HepG2 (cell line): ENCODE data around the gene TNFRSF18. TPM values are rescaled to one million over a fixed set of nuclear protein-coding genes. Genes with fewer than 3 reads are reported as not detected.

Experiments
- AGO2 ChIP-seq: fragments of 200-400 bp; formaldehyde crosslinking; optimal IDR thresholded peaks from 2 replicates; pipeline ENCODE3; 2017; ENCODE audit warnings: mild to moderate bottlenecking, low read depth, low read length, moderate library complexity
- ARID2 ChIP-seq: sonication (generic); formaldehyde crosslinking; IDR thresholded peaks from 2 replicates; pipeline ENCODE4 v1.8.1; 2022; ENCODE audit warnings: mild to moderate bottlenecking, missing genetic modification reagents, borderline replicate concordance
- CENPX ChIP-seq: sonication (generic); formaldehyde crosslinking; IDR thresholded peaks from 2 replicates; pipeline ENCODE4 v1.9.0; 2021; ENCODE audit warnings: mild to moderate bottlenecking, missing genetic modification reagents, moderate library complexity
- ELF4 ChIP-seq: sonication (generic); formaldehyde crosslinking; IDR thresholded peaks from 2 replicates; pipeline ENCODE4 v1.5.0; 2020; ENCODE audit warnings: missing genetic modification reagents, mild to moderate bottlenecking, moderate library complexity, borderline replicate concordance
- ESRRA ChIP-seq: sonication (generic); formaldehyde crosslinking; IDR thresholded peaks from 2 replicates; pipeline ENCODE4 v1.5.1; 2020; ENCODE audit warnings: mild to moderate bottlenecking, low read depth, missing genetic modification reagents
- FUBP1 ChIP-seq: sonication (generic); formaldehyde crosslinking; IDR thresholded peaks from 2 replicates; pipeline ENCODE4 v1.5.1; 2020; ENCODE audit warnings: missing genetic modification reagents, mild to moderate bottlenecking, borderline replicate concordance
- GTF2F1 ChIP-seq: fragments of 150-350 bp; IDR thresholded peaks from 2 replicates; pipeline ENCODE4 v1.6.1; 2014; ENCODE audit warnings: low read length
- SKI ChIP-seq: fragments of 450-650 bp; IDR thresholded peaks from one replicate; pipeline ENCODE4 v1.6.1; 2018; ENCODE audit warnings: mild to moderate bottlenecking; ENCODE audit not compliant: partially characterized antibody
- SOX13 ChIP-seq, 3 experiments: fragments of 450-650 bp in 1 of 3; sonication (generic) in 1 of 3; formaldehyde crosslinking in 1 of 3; IDR thresholded peaks in 2 of 3; conservative IDR thresholded peaks in 1 of 3; 2 replicates each; pipeline versions ENCODE4 v1.5.0 to v1.6.1; 2016 to 2020; ENCODE audit warnings: antibody characterized with exemption in 1 of 3, mild to moderate bottlenecking in 1 of 3, missing compliant biosample characterization in 1 of 3, missing genetic modification reagents in 1 of 3, moderate library complexity in 1 of 3
- SP140L ChIP-seq: sonication (generic); formaldehyde crosslinking; IDR thresholded peaks from 2 replicates; pipeline ENCODE4 v1.4.0; 2020; ENCODE audit warnings: missing genetic modification reagents, borderline replicate concordance
- TBX2 ChIP-seq: sonication (generic); formaldehyde crosslinking; IDR thresholded peaks from 2 replicates; pipeline ENCODE4 v1.5.0; 2020; ENCODE audit warnings: missing genetic modification reagents, mild to moderate bottlenecking, borderline replicate concordance
- ZBTB21 ChIP-seq: sonication (generic); formaldehyde crosslinking; IDR thresholded peaks from 2 replicates; pipeline ENCODE4 v1.4.0; 2020; ENCODE audit warnings: missing genetic modification reagents
- ZBTB7B ChIP-seq: sonication (generic); formaldehyde crosslinking; IDR thresholded peaks from 2 replicates; pipeline ENCODE4 v1.4.0; 2020; ENCODE audit warnings: missing genetic modification reagents
- ZFP41 ChIP-seq: sonication (generic); formaldehyde crosslinking; IDR thresholded peaks from 2 replicates; pipeline ENCODE4 v1.4.0; 2020; ENCODE audit warnings: mild to moderate bottlenecking, missing genetic modification reagents, borderline replicate concordance
- ZNF20 ChIP-seq: sonication (generic); formaldehyde crosslinking; IDR thresholded peaks from 2 replicates; pipeline ENCODE4 v1.4.0; 2020; ENCODE audit warnings: mild to moderate bottlenecking, moderate library complexity, missing genetic modification reagents
- ZNF225 ChIP-seq: sonication (generic); formaldehyde crosslinking; IDR thresholded peaks from 2 replicates; pipeline ENCODE4 v1.4.0; 2020; ENCODE audit warnings: mild to moderate bottlenecking, missing genetic modification reagents
- ZNF674 ChIP-seq: sonication (generic); formaldehyde crosslinking; IDR thresholded peaks from 2 replicates; pipeline ENCODE4 v1.5.0; 2020; ENCODE audit warnings: low read depth, mild to moderate bottlenecking, missing genetic modification reagents
- ZNF75D ChIP-seq: sonication (generic); formaldehyde crosslinking; IDR thresholded peaks from 2 replicates; pipeline ENCODE4 v1.8.1; 2023; ENCODE audit warnings: missing genetic modification reagents, mild to moderate bottlenecking, borderline replicate concordance
- ZNF800 ChIP-seq: sonication (generic); formaldehyde crosslinking; IDR thresholded peaks from 2 replicates; pipeline ENCODE4 v1.4.0; 2020; ENCODE audit warnings: missing genetic modification reagents
- ZNF839 ChIP-seq: sonication (generic); formaldehyde crosslinking; IDR thresholded peaks from 2 replicates; pipeline ENCODE4 v1.4.0; 2020; ENCODE audit warnings: missing genetic modification reagents, mild to moderate bottlenecking, borderline replicate concordance
- ZSCAN9 ChIP-seq: IDR thresholded peaks from 2 replicates; pipeline ENCODE4 v1.6.1; 2016; ENCODE audit warnings: borderline replicate concordance
- polyA plus RNA-seq, 8 experiments: library from polyadenylated mRNA; depleted of rRNA in 3 of 8; stranded (reverse) in 7 of 8; unstranded in 1 of 8; fragments of >200 nt; fragmentation: Illumina TruSeq in 4 of 8; extraction: Trizol in 4 of 8; gene quantifications; 2 replicates each; pipeline versions ENCODE4 v1.2.1 to v1.2.3, GENCODE V29; 2011 to 2016; ENCODE audit warnings: low read depth in 4 of 8, missing spikeins in 1 of 8, mixed read lengths in 1 of 8; ENCODE audit not compliant: insufficient read depth in 1 of 8
- total RNA-seq, 5 experiments: library from RNA; depleted of rRNA; stranded (reverse); fragments of >200 nt; fragmentation: Illumina TruSeq; extraction: Trizol; gene quantifications; 2 replicates each; pipeline ENCODE4 v1.2.3, GENCODE V29; 2016; ENCODE audit warnings: low read depth in 1 of 5
- TF ChIP-seq, protein P1 (sequence below): sonication (generic); formaldehyde crosslinking; IDR thresholded peaks from 2 replicates; pipeline ENCODE4 v1.4.0; 2020; ENCODE audit warnings: missing genetic modification reagents

The TNFRSF18 gene
- total and polyA plus RNA-seq, 2 of the 13 experiments (the other 11 are each of a cell fraction or from before 2014, with no cell fraction given), result not detected

GRCh38 chr1:1164701-1165451 is 41.5 kb downstream of the TNFRSF18 start (continued):
- TF ChIP-seq ZBTB7B (peak; percentile 48; the same call in 1 of the 2 replicates), ARID2 (CRISPR knock-in tag) (no peak), ZSCAN9 (CRISPR knock-in tag) (0 out of 2 replicates have a peak, but pooled peaks have one; percentile 78), SP140L (CRISPR knock-in tag) (no peak), SKI (peak; percentile 23), ZNF674 (no peak), ZNF225 (CRISPR knock-in tag) (no peak), ZBTB21 (CRISPR knock-in tag) (no peak), ESRRA (CRISPR knock-in tag) (0 out of 2 replicates have a peak, but pooled peaks have one; percentile 27), CENPX (CRISPR knock-in tag) (no peak), FUBP1 (no peak), ZNF839 (CRISPR knock-in tag) (no peak), ELF4 (no peak), ZNF800 (peak; percentile 71), ZNF20 (CRISPR knock-in tag) (no peak), TBX2 (peak; percentile 47; the same call in 1 of the 2 replicates), ZFP41 (CRISPR knock-in tag) (no peak), GTF2F1 (no peak), AGO2 (peak; percentile 78), SOX13 (IDR thresholded peaks at IDR 0.05) (no peak), SOX13 (CRISPR knock-in tag; conservative IDR thresholded peaks at IDR 0.05 in 1 of 2, IDR thresholded peaks at IDR 0.05 in 1 of 2) (no peak), ZNF75D (CRISPR knock-in tag) (no peak)
- TF ChIP-seq, protein P1, sequence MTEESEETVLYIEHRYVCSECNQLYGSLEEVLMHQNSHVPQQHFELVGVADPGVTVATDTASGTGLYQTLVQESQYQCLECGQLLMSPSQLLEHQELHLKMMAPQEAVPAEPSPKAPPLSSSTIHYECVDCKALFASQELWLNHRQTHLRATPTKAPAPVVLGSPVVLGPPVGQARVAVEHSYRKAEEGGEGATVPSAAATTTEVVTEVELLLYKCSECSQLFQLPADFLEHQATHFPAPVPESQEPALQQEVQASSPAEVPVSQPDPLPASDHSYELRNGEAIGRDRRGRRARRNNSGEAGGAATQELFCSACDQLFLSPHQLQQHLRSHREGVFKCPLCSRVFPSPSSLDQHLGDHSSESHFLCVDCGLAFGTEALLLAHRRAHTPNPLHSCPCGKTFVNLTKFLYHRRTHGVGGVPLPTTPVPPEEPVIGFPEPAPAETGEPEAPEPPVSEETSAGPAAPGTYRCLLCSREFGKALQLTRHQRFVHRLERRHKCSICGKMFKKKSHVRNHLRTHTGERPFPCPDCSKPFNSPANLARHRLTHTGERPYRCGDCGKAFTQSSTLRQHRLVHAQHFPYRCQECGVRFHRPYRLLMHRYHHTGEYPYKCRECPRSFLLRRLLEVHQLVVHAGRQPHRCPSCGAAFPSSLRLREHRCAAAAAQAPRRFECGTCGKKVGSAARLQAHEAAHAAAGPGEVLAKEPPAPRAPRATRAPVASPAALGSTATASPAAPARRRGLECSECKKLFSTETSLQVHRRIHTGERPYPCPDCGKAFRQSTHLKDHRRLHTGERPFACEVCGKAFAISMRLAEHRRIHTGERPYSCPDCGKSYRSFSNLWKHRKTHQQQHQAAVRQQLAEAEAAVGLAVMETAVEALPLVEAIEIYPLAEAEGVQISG (CRISPR knock-in tag), result peak; percentile 27; the same call in 1 of the 2 replicates
